Upper lobe of right lung (tissue), 1 donor: ENCODE data around the gene SELE. TPM values are rescaled to one million over a fixed set of nuclear protein-coding genes. Genes with fewer than 3 reads are reported as not detected.
A peak's percentile ranks its signal among the peaks of the same experiment; 100 is the strongest.
"Not testable (repeated sequence)": the region's sequence is repeated elsewhere in the genome, so short reads cannot be mapped to it uniquely, and the experiment has no call there.

Source experiments
- ATAC-seq: fragments of 200-7000 bp; cut with Tn5 transposase; one replicate; pipeline ENCODE4 v1.9.1; 2020; ENCODE audit warnings: mild to moderate bottlenecking, moderate library complexity
- DNase-seq: peaks from one replicate; pipeline ENCODE4 v3.0.0-alpha.2; 2020
- H3K27ac ChIP-seq: fragments of 200-600 bp; one replicate; pipeline ENCODE4 v1.8.0; 2022
- H3K27me3 ChIP-seq: fragments of 200-600 bp; one replicate; pipeline ENCODE4 v1.8.0; 2022; ENCODE audit warnings: mild to moderate bottlenecking
- H3K36me3 ChIP-seq: fragments of 200-600 bp; one replicate; pipeline ENCODE4 v1.8.0; 2022
- H3K4me1 ChIP-seq: fragments of 200-600 bp; one replicate; pipeline ENCODE4 v1.8.0; 2022
- H3K4me3 ChIP-seq: fragments of 200-600 bp; one replicate; pipeline ENCODE4 v1.8.0; 2022; ENCODE audit warnings: mild to moderate bottlenecking
- H3K9me3 ChIP-seq: fragments of 200-600 bp; one replicate; pipeline ENCODE4 v1.8.0; 2022
- CTCF ChIP-seq: fragments of 200-600 bp; IDR thresholded peaks from one replicate; pipeline ENCODE4 v1.8.0; 2022; ENCODE audit warnings: antibody characterized with exemption
- intact Hi-C: fragments of 100-400 bp; cut with DNase I; formaldehyde crosslinking; loops from one replicate; pipeline ENCODE4 v1.11.0; 2022
- total RNA-seq: library from RNA; stranded (reverse); fragmentation: NEBNext Ultra II Directional; extraction: Animal tissue kit (Norgen Biotek cat#: 25700); gene quantifications from one replicate; pipeline ENCODE4 v1.2.1, GENCODE V29; 2021
- donor health status: DM: no; HTN: yes; CAD: no; lungs with severe emphysema.

Gene SELE
- total RNA-seq, 1 donor from 2014 or later = 1.5 TPM

GRCh38 chr1:169723763-169724162, 10.1 kb downstream of the SELE start:
- no peaks in the 10 kb centered on the region for H3K36me3 ChIP-seq
- no peak for DNase-seq
- no peak overlapping the region for H3K27ac ChIP-seq
- no peaks in the 10 kb centered on the region for H3K4me1 ChIP-seq
- ATAC-seq = no peak
- intact Hi-C loops = no loop called here
- TF ChIP-seq CTCF = no peak
- no peaks in the 10 kb centered on the region for H3K27me3 ChIP-seq
- no peaks in the 10 kb centered on the region for H3K9me3 ChIP-seq
- no peak overlapping the region for H3K4me3 ChIP-seq

GRCh38 chr1:169722779-169723178, 11.1 kb downstream of the SELE start:
- Histone ChIP-seq H3K4me3 (no peak overlapping the region), H3K27ac (no peak overlapping the region), H3K9me3 (no peaks in the 10 kb centered on the region), H3K36me3 (no peaks in the 10 kb centered on the region), H3K4me1 (no peaks in the 10 kb centered on the region), H3K27me3 (no peaks in the 10 kb centered on the region)
- intact Hi-C loops = no loop called here
- DNase-seq (no peak), ATAC-seq (no peak)
- no peak for TF ChIP-seq CTCF

- DNase-seq, H3K36me3 ChIP-seq, ATAC-seq, H3K9me3 ChIP-seq, intact Hi-C loops, H3K27ac ChIP-seq, H3K27me3 ChIP-seq, H3K4me3 ChIP-seq, H3K4me1 ChIP-seq: not testable (repeated sequence)
Measured at GRCh38 chr1:169715100-169715499, 18.8 kb downstream of the SELE start.

GRCh38 chr1:169713090-169713489, 20.8 kb downstream of the SELE start:
- H3K36me3 ChIP-seq, H3K27me3 ChIP-seq, H3K27ac ChIP-seq, H3K4me3 ChIP-seq, H3K9me3 ChIP-seq, DNase-seq, ATAC-seq, intact Hi-C loops, H3K4me1 ChIP-seq: not testable (repeated sequence)

GRCh38 chr1:169712309-169712631, 21.6 kb downstream of the SELE start:
- intact Hi-C loops = no loop called here
- DNase-seq = no peak
- H3K36me3 ChIP-seq = no peaks in the 10 kb centered on the region
- no peaks in the 10 kb centered on the region for H3K27me3 ChIP-seq
- no peak for ATAC-seq
- H3K9me3 ChIP-seq = no peaks in the 10 kb centered on the region
- H3K4me1 ChIP-seq = peaks cover 9% of the 10 kb centered on the region
- no peak overlapping the region for H3K4me3 ChIP-seq
- H3K27ac ChIP-seq = no peak overlapping the region
- no peak for TF ChIP-seq CTCF

- ATAC-seq (peak; percentile 99), DNase-seq (no peak)
- TF ChIP-seq CTCF = peak; percentile 83
- Histone ChIP-seq H3K36me3 (no peaks in the 10 kb centered on the region), H3K4me1 (peaks cover 9% of the 10 kb centered on the region), H3K4me3 (peak within 1 kb of the TSS; percentile 32), H3K27ac (no peak within 1 kb of the TSS), H3K27me3 (no peaks in the 10 kb centered on the region), H3K9me3 (no peaks in the 10 kb centered on the region)
- intact Hi-C loops = no loop called here
Measured at GRCh38 chr1:169711469-169712308, 22.2 kb downstream of the SELE start, which contains the start of gene SELL. Gene SELL (minus strand): TSS chr1:169711620. CDS start chr1:169711498, 122 bp downstream.
